H1 (cell line): Measurements from ENCODE around the gene STRC.
"Not testable (repeated sequence)": the region's sequence is repeated elsewhere in the genome, so short reads cannot be mapped to it uniquely, and the experiment has no call there.

Source experiments
- GABPA ChIP-seq: IDR thresholded peaks from 2 replicates; pipeline ENCODE4 v1.6.1; 2011; ENCODE audit warnings: mild to moderate bottlenecking, low read length, moderate library complexity, borderline replicate concordance; ENCODE audit not compliant: insufficient read depth
- TAF1 ChIP-seq: IDR thresholded peaks from 2 replicates; pipeline ENCODE4 v1.6.1; 2011; ENCODE audit warnings: mild to moderate bottlenecking, low read depth, low read length

- not testable (repeated sequence) for TF ChIP-seq GABPA, TAF1
These were observed at the start of gene STRC for GRCh38 chr15:43618700-43619099.
